GM06990 (cell line): ENCODE data around the gene ZNF222.
A peak's percentile ranks its signal among the peaks of the same experiment; 100 is the strongest.

Experiments used
- DNase-seq: peaks from one replicate; pipeline ENCODE4 v3.0.0-alpha.2; 2011; ENCODE audit not compliant: insufficient read length; ENCODE audit errors: extremely low read depth
- H3K27me3 ChIP-seq: replicated peaks from 2 replicates; pipeline ENCODE4 v1.6.0; 2011; ENCODE audit warnings: low read length; ENCODE audit not compliant: control insufficient read depth, insufficient read depth
- H3K36me3 ChIP-seq: 2 replicates; pipeline ENCODE4 v1.5.1; 2011; ENCODE audit warnings: low read length; ENCODE audit not compliant: control insufficient read depth, insufficient read depth
- H3K4me3 ChIP-seq: replicated peaks from 2 replicates; pipeline ENCODE4 v1.5.1; 2011; ENCODE audit warnings: low read depth, mild to moderate bottlenecking, control low read depth, low read length
- TF ChIP-seq, protein P1 (sequence below): IDR thresholded peaks from 2 replicates; pipeline ENCODE4 v1.5.1; 2011; ENCODE audit warnings: low read length, control low read depth, mild to moderate bottlenecking, inconsistent platforms; ENCODE audit not compliant: insufficient read depth, poor library complexity, severe bottlenecking

The ZNF222 gene

DNA sequence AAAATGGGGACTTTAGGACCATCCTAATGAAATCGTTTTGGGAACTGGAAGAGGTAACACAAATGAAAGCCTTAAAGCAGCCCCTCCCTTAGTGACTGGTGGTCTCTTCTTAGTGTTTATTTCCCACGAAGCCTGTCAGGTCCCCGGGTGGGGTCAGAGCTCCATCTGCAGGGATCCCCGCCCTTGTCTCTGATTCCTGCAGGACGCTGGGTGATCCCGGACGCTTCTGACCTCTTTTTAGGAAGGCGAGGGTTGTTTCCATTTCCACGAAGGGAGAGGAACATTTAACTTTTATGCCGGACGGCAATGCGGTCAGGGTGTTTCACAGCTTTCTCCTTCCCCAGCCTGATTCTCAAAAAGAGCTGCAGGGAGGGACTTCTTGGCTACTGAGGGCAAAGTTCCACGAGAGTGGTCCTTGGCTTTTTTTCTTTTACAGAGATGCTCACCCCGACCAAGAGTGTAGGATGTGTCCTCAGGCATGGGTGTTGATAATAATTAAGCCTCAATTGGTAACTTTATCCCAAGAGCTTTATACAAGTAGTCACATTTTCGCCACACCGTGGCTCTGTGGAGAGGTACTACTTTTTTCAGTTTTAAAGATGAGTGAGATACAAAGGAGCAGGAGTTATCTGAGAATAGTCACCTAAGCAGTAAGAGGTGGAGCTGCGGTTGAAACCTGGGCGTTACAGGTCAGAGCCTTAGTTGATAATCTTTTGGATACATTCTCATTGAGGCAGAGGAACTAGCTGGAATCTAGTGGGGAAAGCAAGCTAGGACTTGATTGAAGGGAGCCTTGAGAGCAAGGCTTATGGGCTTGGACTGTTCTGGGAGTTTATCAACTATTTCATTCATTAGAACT is 47.6 kb downstream of the ZNF222 start:
- Histone ChIP-seq H3K27me3 (no peaks in the 10 kb centered on the region), H3K4me3 (peak overlapping the region; percentile 62), H3K36me3 (no peaks in the 10 kb centered on the region)
- TF ChIP-seq, protein P1, sequence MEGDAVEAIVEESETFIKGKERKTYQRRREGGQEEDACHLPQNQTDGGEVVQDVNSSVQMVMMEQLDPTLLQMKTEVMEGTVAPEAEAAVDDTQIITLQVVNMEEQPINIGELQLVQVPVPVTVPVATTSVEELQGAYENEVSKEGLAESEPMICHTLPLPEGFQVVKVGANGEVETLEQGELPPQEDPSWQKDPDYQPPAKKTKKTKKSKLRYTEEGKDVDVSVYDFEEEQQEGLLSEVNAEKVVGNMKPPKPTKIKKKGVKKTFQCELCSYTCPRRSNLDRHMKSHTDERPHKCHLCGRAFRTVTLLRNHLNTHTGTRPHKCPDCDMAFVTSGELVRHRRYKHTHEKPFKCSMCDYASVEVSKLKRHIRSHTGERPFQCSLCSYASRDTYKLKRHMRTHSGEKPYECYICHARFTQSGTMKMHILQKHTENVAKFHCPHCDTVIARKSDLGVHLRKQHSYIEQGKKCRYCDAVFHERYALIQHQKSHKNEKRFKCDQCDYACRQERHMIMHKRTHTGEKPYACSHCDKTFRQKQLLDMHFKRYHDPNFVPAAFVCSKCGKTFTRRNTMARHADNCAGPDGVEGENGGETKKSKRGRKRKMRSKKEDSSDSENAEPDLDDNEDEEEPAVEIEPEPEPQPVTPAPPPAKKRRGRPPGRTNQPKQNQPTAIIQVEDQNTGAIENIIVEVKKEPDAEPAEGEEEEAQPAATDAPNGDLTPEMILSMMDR = no peak
- DNase-seq = no peak

DNA sequence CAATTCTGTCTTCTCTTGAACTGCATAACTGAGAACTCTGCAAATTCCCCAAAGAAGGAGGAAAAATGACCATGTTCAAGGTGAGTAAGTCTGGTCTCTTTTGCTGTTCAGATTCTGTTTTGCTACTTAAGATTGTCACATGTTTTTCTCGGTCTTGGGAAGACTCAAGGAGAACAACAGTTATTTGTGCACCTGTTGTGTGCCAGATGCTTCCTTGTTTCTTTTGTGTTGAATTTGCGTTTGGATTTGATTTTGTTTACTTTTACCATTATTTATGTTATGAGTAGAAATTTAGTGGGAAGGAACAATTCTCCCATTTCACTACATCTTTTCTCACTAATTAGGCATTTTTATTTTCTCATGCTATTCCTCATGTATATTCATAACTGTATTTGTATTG is 51.1 kb downstream of the ZNF222 start:
- no peak for DNase-seq
- TF ChIP-seq, protein P1 = no peak
- Histone ChIP-seq H3K36me3 (no peaks in the 10 kb centered on the region), H3K27me3 (no peaks in the 10 kb centered on the region), H3K4me3 (no peak overlapping the region)
